Testis (tissue), 3 donors: ENCODE measurements around the gene CCDC154. TPM values are rescaled to one million over a fixed set of nuclear protein-coding genes. Genes with fewer than 3 reads are reported as not detected.

ENCODE experiments used
- DNase-seq: peaks from one replicate; pipeline ENCODE4 v3.0.0-alpha.2; 2019
- H3K27ac ChIP-seq, 2 donors: fragments of 200-600 bp; sonication (generic); one replicate each; pipeline ENCODE4 v1.5.1; 2019
- H3K27me3 ChIP-seq: fragments of 200-600 bp; sonication (generic); one replicate; pipeline ENCODE4 v1.5.1; 2019
- H3K36me3 ChIP-seq: fragments of 200-600 bp; sonication (generic); one replicate; pipeline ENCODE4 v1.5.1; 2017; ENCODE audit warnings: low read depth; ENCODE audit errors: missing control alignments
- H3K4me1 ChIP-seq: fragments of 200-600 bp; sonication (generic); one replicate; pipeline ENCODE4 v1.5.1; 2019
- H3K4me3 ChIP-seq, 2 donors: fragments of 200-600 bp; sonication (generic); one replicate each; pipeline ENCODE4 v1.5.1; 2017 to 2019
- H3K9me3 ChIP-seq: fragments of 200-600 bp; sonication (generic); one replicate; pipeline ENCODE4 v1.5.1; 2017
- POLR2A ChIP-seq: fragments of 450-650 bp; IDR thresholded peaks from one replicate; pipeline ENCODE4 v1.6.1; 2017; ENCODE audit warnings: antibody characterized with exemption, mild to moderate bottlenecking, moderate library complexity
- WGBS, 2 donors: methylation state at CpG; one replicate each; pipeline ENCODE4 v1.1.5; 2018; 5-methylcytosine and 5-hydroxymethylcytosine counted together
- intact Hi-C: fragments of 100-400 bp; cut with DNase I; formaldehyde crosslinking; loops from one replicate; pipeline ENCODE4 v1.15.1; 2023; ENCODE audit warnings: low total_unique reads
- polyA plus RNA-seq: library from polyadenylated mRNA; stranded (reverse); fragments of 350-450 nt; fragmentation: Illumina TruSeq; extraction: RNeasy Lipid Tissue Mini Kit (QIAGEN cat#74804); gene quantifications from one replicate; pipeline ENCODE4 v1.2.3, GENCODE V29; 2014; ENCODE audit warnings: low read depth, low replicate concordance; ENCODE audit not compliant: insufficient read depth
- total RNA-seq, 2 donors: library from RNA; depleted of rRNA; stranded (reverse); fragments of >200 nt; gene quantifications; one replicate each; pipeline ENCODE4 v1.2.3, GENCODE V29; 2016
- TF ChIP-seq, protein P1 (sequence below), 3 experiments: fragments of 450-650 bp in 2 of 3; fragments of 200-600 bp in 1 of 3; sonication (generic) in 1 of 3; IDR thresholded peaks; one replicate each; pipeline ENCODE4 v1.5.1; 2016 to 2019; ENCODE audit warnings: antibody characterized with exemption in 3 of 3, mild to moderate bottlenecking in 2 of 3, moderate library complexity in 1 of 3

The CCDC154 gene
- total and polyA plus RNA-seq, 3 donors from 2014 or later, result 7.6 to 18.0 (median 14.8) TPM

DNA sequence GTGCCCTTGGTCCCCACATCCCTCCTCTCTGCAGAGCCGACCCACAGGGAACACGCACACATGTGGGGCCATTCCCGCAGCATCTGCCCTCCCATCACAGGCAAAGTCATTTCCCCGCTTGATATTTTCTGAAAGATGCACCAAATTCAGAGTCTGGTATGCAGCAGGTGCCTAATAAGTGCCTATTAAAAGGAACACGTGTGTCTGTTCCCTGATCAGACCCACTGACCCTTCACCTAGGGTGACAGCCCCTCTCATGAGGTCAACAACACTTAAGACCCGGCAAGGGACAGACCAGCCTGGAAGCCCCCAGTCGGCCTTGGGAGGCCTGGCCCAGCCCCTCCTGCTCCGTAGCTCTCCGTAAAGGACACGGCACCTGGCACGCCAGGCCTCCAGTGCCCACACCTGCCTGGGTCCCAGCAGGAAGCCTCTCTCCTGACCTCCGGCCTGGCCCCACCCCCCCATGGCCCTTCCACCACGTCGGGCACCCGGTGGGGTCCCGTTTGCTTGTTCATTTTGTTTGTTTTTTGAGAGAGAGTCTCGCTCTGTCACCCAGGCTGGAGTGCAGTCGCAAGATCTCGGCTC, 49.9 kb downstream of the CCDC154 start:
- TF ChIP-seq, protein P1, sequence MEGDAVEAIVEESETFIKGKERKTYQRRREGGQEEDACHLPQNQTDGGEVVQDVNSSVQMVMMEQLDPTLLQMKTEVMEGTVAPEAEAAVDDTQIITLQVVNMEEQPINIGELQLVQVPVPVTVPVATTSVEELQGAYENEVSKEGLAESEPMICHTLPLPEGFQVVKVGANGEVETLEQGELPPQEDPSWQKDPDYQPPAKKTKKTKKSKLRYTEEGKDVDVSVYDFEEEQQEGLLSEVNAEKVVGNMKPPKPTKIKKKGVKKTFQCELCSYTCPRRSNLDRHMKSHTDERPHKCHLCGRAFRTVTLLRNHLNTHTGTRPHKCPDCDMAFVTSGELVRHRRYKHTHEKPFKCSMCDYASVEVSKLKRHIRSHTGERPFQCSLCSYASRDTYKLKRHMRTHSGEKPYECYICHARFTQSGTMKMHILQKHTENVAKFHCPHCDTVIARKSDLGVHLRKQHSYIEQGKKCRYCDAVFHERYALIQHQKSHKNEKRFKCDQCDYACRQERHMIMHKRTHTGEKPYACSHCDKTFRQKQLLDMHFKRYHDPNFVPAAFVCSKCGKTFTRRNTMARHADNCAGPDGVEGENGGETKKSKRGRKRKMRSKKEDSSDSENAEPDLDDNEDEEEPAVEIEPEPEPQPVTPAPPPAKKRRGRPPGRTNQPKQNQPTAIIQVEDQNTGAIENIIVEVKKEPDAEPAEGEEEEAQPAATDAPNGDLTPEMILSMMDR (IDR thresholded peaks at IDR 0.05), result no peak
- TF ChIP-seq POLR2A, result no peak
- Histone ChIP-seq H3K4me1 (no peaks in the 10 kb centered on the region), H3K27ac (no peak overlapping the region), H3K36me3 (no peaks in the 10 kb centered on the region), H3K4me3 (no peak overlapping the region), H3K9me3 (no peaks in the 10 kb centered on the region), H3K27me3 (no peaks in the 10 kb centered on the region)
- WGBS, 2 donors, result 91 to 93% methylated on average over 16 to 19 of the region's 19 CpGs
- intact Hi-C loops, result no loop called here
- no peak for DNase-seq

DNA sequence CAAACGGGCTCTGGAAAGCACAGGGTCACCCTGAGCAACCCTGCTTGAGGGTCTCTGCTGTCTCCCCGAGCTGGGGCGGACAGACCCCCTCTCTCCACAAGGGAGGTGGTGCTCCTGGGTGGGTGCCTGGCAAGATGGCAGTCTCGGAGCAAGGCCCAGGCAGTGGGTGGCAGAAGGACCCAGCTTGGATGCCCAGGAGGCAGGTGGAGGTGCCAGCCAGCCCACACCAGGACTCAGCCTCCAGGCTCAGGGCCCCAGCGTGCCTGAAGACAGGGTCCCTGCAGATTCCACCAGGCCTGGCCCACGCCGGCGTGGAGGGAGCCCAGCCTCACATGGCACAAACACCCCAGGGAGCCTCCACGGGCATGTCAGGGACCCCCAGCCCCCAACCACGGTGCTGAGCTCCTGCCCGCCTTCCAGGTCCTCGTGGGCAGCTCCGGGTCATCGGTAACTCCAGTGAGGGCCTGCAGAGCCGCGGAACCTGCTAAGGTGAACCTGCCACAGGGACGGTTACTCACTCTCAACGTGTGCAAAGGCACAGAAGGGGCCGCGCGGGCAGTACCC, 50.7 kb downstream of the CCDC154 start:
- no peaks in the 10 kb centered on the region for H3K4me1 ChIP-seq
- 97 to 99% methylated on average over 10 to 18 of the region's 21 CpGs for WGBS, 2 donors
- H3K27ac ChIP-seq, result no peak overlapping the region
- H3K36me3 ChIP-seq, result no peaks in the 10 kb centered on the region
- no peaks in the 10 kb centered on the region for H3K9me3 ChIP-seq
- H3K4me3 ChIP-seq, result no peak overlapping the region
- DNase-seq, result no peak
- no peaks in the 10 kb centered on the region for H3K27me3 ChIP-seq
- intact Hi-C loops, result no loop called here
- TF ChIP-seq, protein P1 (IDR thresholded peaks at IDR 0.05), result no peak

DNA sequence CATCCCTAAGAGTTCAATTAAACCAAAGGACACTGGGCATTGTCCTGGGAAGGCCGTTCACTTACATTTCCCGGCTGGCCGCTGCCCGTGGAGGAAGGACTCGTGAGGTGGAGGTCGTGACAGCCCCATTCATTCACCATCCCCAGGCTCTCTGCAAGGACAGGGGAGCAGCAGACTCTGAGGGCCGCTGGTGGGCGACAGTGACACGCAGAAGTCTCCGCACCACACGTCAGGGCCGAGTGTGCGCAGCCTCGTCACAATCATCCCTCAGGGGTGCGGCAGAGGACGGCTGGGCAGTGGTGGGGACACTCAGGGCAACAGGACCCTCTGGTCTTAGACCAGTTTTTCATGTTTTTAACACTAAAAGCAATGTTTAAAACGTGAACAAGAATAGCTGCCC, 51.5 kb downstream of the CCDC154 start:
- TF ChIP-seq POLR2A, result no peak
- TF ChIP-seq, protein P1 (IDR thresholded peaks at IDR 0.05), result no peak
- H3K27me3 ChIP-seq, result no peaks in the 10 kb centered on the region
- H3K4me3 ChIP-seq, result no peak overlapping the region
- H3K27ac ChIP-seq, result no peak overlapping the region
- 92 to 94% methylated on average over 8 to 17 of the region's 17 CpGs for WGBS, 2 donors
- H3K36me3 ChIP-seq, result no peaks in the 10 kb centered on the region
- no peak for DNase-seq
- H3K4me1 ChIP-seq, result no peaks in the 10 kb centered on the region
- no peaks in the 10 kb centered on the region for H3K9me3 ChIP-seq
- intact Hi-C loops, result no loop called here

DNA sequence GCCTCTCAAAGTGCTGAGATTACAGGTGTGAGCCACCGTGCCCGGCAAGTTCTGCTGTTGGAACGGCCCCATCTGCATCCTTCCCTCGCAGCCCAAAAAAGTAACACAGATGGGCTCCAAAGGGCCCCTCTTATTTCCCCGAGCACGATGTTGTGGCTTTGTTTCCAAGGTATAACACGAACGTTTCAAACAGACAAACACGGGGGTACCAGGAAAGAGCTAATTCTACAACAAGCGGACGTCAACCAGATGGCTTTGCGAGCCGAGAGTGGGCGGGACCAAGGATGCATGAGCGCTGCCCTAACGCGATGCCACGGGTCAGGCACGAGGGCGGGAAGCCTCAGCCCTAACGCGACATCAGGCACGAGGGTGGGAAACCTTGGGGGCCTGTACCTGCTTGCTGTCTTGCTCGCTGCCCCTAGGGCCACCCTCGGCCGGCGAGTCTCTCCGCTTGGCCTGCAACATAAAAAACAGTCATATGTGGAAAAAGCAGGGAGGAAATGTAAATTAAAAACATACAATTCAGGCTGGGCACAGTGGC, 54.0 kb downstream of the CCDC154 start:
- no peak for TF ChIP-seq POLR2A
- TF ChIP-seq, protein P1 (IDR thresholded peaks at IDR 0.05), result no peak
- WGBS, 2 donors, result 85 to 86% methylated on average over 27 to 28 of the region's 28 CpGs
- no peak overlapping the region for H3K27ac ChIP-seq
- H3K9me3 ChIP-seq, result no peaks in the 10 kb centered on the region
- no peaks in the 10 kb centered on the region for H3K36me3 ChIP-seq
- H3K27me3 ChIP-seq, result no peaks in the 10 kb centered on the region
- no peaks in the 10 kb centered on the region for H3K4me1 ChIP-seq
- H3K4me3 ChIP-seq, result no peak overlapping the region
- no peak for DNase-seq
- intact Hi-C loops, result no loop called here

DNA sequence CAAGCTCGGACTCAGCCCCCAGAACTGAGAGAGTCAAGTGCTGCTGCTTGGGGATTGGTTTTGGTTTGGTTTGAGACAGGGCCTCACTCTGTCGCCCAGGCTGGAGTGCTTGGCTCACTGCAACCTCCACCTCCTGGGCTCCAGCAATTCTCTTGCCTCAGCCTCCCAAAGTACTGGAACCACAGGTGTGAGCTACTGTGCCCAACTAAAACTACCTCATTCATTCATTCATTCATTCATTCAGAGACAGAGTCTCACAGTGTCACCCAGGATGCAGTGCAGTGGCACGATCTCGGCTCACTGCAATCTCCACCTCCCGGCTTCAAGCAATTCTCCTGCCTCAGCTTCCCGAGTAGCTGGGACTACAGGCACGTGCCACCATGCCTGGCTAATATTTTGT, 54.6 kb downstream of the CCDC154 start:
- Histone ChIP-seq H3K4me3 (no peak overlapping the region), H3K36me3 (no peaks in the 10 kb centered on the region), H3K4me1 (no peaks in the 10 kb centered on the region), H3K27ac (no peak overlapping the region), H3K27me3 (no peaks in the 10 kb centered on the region), H3K9me3 (no peaks in the 10 kb centered on the region)
- intact Hi-C loops, result no loop called here
- TF ChIP-seq POLR2A, result no peak
- TF ChIP-seq, protein P1 (IDR thresholded peaks at IDR 0.05), result no peak
- DNase-seq, result no peak
- 88 to 89% methylated on average over 5 to 7 of the region's 7 CpGs for WGBS, 2 donors
